ENCODE measurements around the gene TMEM259. TPM values are rescaled to one million over a fixed set of nuclear protein-coding genes. Genes with fewer than 3 reads are reported as not detected.

Gene TMEM259
- total RNA-seq, 1 experiment from 2014 or later, result 202 TPM

DNA sequence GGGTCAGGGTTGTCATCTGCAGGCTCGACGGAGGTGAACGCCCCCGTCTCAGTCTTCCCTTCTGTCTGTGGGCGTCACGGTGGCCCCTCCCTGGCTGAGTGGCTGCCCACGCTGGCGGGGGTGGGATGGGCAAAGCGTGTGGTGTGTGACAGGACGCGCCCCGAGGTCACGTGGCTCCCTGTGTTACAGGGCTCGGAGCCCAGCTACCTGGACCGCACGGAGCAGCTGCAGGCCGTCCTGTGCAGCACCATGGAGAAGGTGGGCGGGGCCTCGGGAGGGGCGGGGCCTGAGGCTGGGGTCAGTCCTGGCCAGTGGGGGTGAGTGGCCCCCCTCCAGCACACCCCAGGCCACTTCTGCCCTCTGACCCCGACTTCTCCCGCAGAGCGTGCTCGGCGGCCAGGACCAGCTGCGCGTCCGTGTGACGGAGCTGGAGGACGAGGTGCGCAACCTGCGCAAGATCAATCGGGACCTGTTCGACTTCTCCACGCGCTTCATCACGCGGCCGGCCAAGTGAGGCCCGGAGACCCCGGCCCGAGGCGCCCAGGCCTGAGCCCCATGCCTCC, 27.0 kb downstream of the TMEM259 start:
- TF ChIP-seq, protein P1, sequence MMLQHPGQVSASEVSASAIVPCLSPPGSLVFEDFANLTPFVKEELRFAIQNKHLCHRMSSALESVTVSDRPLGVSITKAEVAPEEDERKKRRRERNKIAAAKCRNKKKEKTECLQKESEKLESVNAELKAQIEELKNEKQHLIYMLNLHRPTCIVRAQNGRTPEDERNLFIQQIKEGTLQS (IDR thresholded peaks at IDR 0.05), result no peak
- TF ChIP-seq, protein P2, sequence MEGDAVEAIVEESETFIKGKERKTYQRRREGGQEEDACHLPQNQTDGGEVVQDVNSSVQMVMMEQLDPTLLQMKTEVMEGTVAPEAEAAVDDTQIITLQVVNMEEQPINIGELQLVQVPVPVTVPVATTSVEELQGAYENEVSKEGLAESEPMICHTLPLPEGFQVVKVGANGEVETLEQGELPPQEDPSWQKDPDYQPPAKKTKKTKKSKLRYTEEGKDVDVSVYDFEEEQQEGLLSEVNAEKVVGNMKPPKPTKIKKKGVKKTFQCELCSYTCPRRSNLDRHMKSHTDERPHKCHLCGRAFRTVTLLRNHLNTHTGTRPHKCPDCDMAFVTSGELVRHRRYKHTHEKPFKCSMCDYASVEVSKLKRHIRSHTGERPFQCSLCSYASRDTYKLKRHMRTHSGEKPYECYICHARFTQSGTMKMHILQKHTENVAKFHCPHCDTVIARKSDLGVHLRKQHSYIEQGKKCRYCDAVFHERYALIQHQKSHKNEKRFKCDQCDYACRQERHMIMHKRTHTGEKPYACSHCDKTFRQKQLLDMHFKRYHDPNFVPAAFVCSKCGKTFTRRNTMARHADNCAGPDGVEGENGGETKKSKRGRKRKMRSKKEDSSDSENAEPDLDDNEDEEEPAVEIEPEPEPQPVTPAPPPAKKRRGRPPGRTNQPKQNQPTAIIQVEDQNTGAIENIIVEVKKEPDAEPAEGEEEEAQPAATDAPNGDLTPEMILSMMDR (IDR thresholded peaks at IDR 0.05 in 2 of 3, conservative IDR thresholded peaks at IDR 0.05 in 1 of 3; ENCODE audit: borderline replicate concordance in 1 of 3, insufficient read depth in 1 of 3, low read depth in 2 of 3, low read length in 2 of 3), result no peak
- no peak for TF ChIP-seq YY1 (IDR thresholded peaks at IDR 0.05; ENCODE audit: extremely low read depth, insufficient replicate concordance, low read depth, low read length)
- TF ChIP-seq SP1 (IDR thresholded peaks at IDR 0.05; ENCODE audit: low read depth), result no peak
- TF ChIP-seq ELF1 (IDR thresholded peaks at IDR 0.05; ENCODE audit: borderline replicate concordance, low read depth), result no peak
- TF ChIP-seq TCF7L2 (IDR thresholded peaks at IDR 0.05; ENCODE audit: borderline replicate concordance, extremely low read depth, insufficient read depth, insufficient read length), result no peak
- no peak for TF ChIP-seq RAD21 (IDR thresholded peaks at IDR 0.05; ENCODE audit: low read depth)
- no peak for TF ChIP-seq CBX3 (IDR thresholded peaks at IDR 0.05; ENCODE audit: low read depth)
- TF ChIP-seq ZNF274 (IDR thresholded peaks at IDR 0.05; ENCODE audit: low read depth, low read length), result no peak
- TF ChIP-seq FOSL1 (IDR thresholded peaks at IDR 0.05; ENCODE audit: low read depth), result no peak
- H3K9me2 ChIP-seq (ENCODE audit: insufficient read depth), result no peaks in the 10 kb centered on the region
- H3K4me3 ChIP-seq (replicated peaks in 1 of 2; ENCODE audit: low read depth in 1 of 2, low read length in 2 of 2), result no peak overlapping the region
- intact Hi-C loops (cut with micrococcal nuclease), result no loop called here
- ChIA-PET CTCF (no interaction called here), POLR2A (no interaction called here), RAD21 (ENCODE audit: low non-redundant PET in 1 of 2, low total read pairs in 2 of 2, uncharacterized antibody in 2 of 2, unreplicated experiment in 2 of 2) (no interaction called here)
- H3K9me3 ChIP-seq (ENCODE audit: control insufficient read depth in 1 of 2, insufficient read depth in 1 of 2, low read depth in 1 of 2, low read length in 2 of 2), result no peaks in the 10 kb centered on the region
- no peak overlapping the region; the same call in 1 of the 2 replicates for H3K27ac ChIP-seq (ENCODE audit: low read depth, low read length)
- ATAC-seq, result no peak
- peaks cover 7 to 29% of the 10 kb centered on the region in 2 experiments for H3K4me1 ChIP-seq (ENCODE audit: control insufficient read depth in 1 of 2, insufficient read depth in 2 of 2, low read length in 2 of 2)
- H3K36me3 ChIP-seq (ENCODE audit: control insufficient read depth in 1 of 2, insufficient read depth in 2 of 2, low read length in 2 of 2), result peaks cover 5 to 43% of the 10 kb centered on the region in 2 experiments; a peak in 3 of 4 replicates
- H3K9ac ChIP-seq (ENCODE audit: low read length), result no peak overlapping the region
- H3K27me3 ChIP-seq (ENCODE audit: insufficient read depth, low read length), result no peaks in the 10 kb centered on the region
- no peak for DNase-seq (ENCODE audit: low read depth, low spot score)
- H3K79me2 ChIP-seq (ENCODE audit: insufficient read depth, low read length), result no peaks in the 10 kb centered on the region; the same call in 1 of the 2 replicates
- no peak overlapping the region for H3K4me2 ChIP-seq (ENCODE audit: low read length)
- H4K20me1 ChIP-seq (ENCODE audit: insufficient read depth), result peaks cover 6% of the 10 kb centered on the region; the same call in 1 of the 2 replicates
- no peak overlapping the region for H2AFZ ChIP-seq (ENCODE audit: low read depth, low read length, poor library complexity, severe bottlenecking)
- no TSS peak for BruUV-seq (replicated peaks)

All from HCT116 (cell line).